Activated gamma-delta T cell treated with Interleukin-2 at 50 U/mL for 16 hours (primary cell): ENCODE results near the gene MMP20.

ENCODE experiments used
- DNase-seq: peaks from one replicate; pipeline ENCODE4 v3.0.0-alpha.2; 2020

Gene MMP20

GRCh38 chr11:102590276-102591049 lies 34.7 kb downstream of the MMP20 start:
- no peak for DNase-seq

- no peak for DNase-seq
Measured at GRCh38 chr11:102589047-102589459, 36.1 kb downstream of the MMP20 start.

- DNase-seq = no peak
Measured at GRCh38 chr11:102587722-102588121, 37.4 kb downstream of the MMP20 start.

- DNase-seq = no peak
Measured at GRCh38 chr11:102583141-102583873, 41.8 kb downstream of the MMP20 start.

- DNase-seq = no peak
Measured at GRCh38 chr11:102582140-102582539, 43.0 kb downstream of the MMP20 start.

GRCh38 chr11:102581066-102581465 lies 44.1 kb downstream of the MMP20 start:
- no peak for DNase-seq

GRCh38 chr11:102580185-102580951 lies 44.8 kb downstream of the MMP20 start:
- DNase-seq = no peak

- DNase-seq = no peak
Measured at GRCh38 chr11:102577723-102578122, 47.4 kb downstream of the MMP20 start.

GRCh38 chr11:102577182-102577581 lies 48.0 kb downstream of the MMP20 start:
- DNase-seq = no peak

GRCh38 chr11:102576350-102576749 lies 48.8 kb downstream of the MMP20 start:
- no peak for DNase-seq

GRCh38 chr11:102575012-102575411 lies 50.1 kb downstream of the MMP20 start:
- no peak for DNase-seq

- no peak for DNase-seq
Measured at GRCh38 chr11:102573851-102574250, 51.3 kb downstream of the MMP20 start.

GRCh38 chr11:102572554-102573220 lies 52.4 kb downstream of the MMP20 start:
- DNase-seq = no peak

- no peak for DNase-seq
Measured at GRCh38 chr11:102568851-102569250, 56.3 kb downstream of the MMP20 start.

- DNase-seq = no peak
Measured at GRCh38 chr11:102566112-102566511, 59.0 kb downstream of the MMP20 start.

- no peak for DNase-seq
Measured at GRCh38 chr11:102564110-102564509, 61.0 kb downstream of the MMP20 start.

- DNase-seq = no peak
Measured at GRCh38 chr11:102561636-102562035, 63.5 kb downstream of the MMP20 start.

GRCh38 chr11:102560555-102561011 lies 64.5 kb downstream of the MMP20 start:
- no peak for DNase-seq

GRCh38 chr11:102559839-102560238 lies 65.3 kb downstream of the MMP20 start:
- DNase-seq = no peak

- no peak for DNase-seq
Measured at GRCh38 chr11:102555091-102555490, 70.0 kb downstream of the MMP20 start.

GRCh38 chr11:102553835-102554282 lies 71.3 kb downstream of the MMP20 start:
- no peak for DNase-seq

GRCh38 chr11:102552447-102553194 lies 72.5 kb downstream of the MMP20 start:
- DNase-seq = no peak
